NCI-H2227 treated with DMSO at 0.1 percent for 48 hours (cell line): ENCODE data around the gene GH1.
"Not testable (repeated sequence)": the region's sequence is repeated elsewhere in the genome, so short reads cannot be mapped to it uniquely, and the experiment has no call there.

Experiments used
- DNase-seq: peaks from one replicate; lab custom pipeline; 2025; lab: John Stamatoyannopoulos, UW

The GH1 gene

DNA sequence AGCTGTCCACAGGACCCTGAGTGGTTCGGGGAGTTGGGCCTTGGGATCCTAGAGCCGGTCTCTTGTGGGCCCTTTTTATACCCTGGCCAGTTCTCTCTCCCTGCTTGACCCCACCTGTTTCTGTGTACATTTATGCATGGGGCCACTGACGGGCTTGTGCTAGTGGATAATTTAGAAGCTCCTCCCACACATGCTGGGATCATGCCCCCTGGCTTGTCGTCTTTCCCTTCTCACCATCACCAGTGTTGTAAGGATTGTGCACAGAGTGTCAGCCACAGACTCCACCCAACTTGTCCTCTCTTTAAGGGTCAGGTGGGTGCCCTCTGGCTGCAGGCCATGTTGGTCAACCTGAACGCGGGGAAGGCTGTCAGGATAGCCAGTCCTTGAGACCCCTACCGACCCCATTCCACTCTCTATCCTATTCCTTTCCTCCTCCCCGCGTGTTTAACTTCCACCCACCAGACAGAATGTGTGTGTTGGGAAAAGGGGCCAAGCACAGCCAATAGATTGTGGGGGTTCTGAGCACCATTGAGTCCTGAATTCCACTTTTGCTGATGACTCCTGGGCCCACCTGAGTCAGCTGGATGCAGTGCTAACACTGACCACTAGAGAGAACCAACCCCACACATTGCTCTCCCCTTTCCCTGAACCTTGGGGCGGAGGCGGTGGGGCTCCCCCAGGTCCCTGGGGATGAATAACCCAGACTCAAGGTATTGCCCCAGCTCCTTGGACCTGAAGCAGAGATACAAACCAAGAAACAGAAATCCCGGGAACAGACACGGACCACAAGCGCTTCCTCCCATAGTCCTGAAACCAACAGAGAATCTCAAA is 21.9 kb downstream of the GH1 start, which contains the start of gene CSH1:
Gene CSH1, minus strand, starts transcription at position 51 of the 831 bp plus-strand sequence. CDS start 63 bp downstream, outside the sequence.
- not testable (repeated sequence) for DNase-seq

GRCh38 chr17:63894821-63895220 is 23.8 kb downstream of the GH1 start:
- DNase-seq: not testable (repeated sequence)

DNA sequence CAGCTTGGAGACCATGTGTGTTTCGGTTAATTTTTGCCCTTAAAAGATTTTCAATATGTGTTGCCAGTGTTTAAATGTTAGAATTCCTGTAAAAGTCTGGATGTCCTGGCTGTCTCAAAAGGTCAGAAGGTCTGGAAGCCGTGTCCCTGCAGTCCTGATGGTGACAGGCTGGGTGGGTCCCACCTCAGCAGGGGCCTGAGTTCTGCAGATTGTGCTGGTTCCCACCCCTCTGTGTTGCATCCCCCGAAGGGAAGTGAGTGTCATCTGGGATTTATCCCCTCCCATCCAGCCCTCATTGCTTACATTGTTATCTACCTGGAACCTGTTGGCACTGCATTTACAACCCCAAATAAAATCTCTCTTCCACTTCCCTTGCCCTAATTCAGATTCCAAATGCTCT is 24.6 kb downstream of the GH1 start:
- not testable (repeated sequence) for DNase-seq

DNA sequence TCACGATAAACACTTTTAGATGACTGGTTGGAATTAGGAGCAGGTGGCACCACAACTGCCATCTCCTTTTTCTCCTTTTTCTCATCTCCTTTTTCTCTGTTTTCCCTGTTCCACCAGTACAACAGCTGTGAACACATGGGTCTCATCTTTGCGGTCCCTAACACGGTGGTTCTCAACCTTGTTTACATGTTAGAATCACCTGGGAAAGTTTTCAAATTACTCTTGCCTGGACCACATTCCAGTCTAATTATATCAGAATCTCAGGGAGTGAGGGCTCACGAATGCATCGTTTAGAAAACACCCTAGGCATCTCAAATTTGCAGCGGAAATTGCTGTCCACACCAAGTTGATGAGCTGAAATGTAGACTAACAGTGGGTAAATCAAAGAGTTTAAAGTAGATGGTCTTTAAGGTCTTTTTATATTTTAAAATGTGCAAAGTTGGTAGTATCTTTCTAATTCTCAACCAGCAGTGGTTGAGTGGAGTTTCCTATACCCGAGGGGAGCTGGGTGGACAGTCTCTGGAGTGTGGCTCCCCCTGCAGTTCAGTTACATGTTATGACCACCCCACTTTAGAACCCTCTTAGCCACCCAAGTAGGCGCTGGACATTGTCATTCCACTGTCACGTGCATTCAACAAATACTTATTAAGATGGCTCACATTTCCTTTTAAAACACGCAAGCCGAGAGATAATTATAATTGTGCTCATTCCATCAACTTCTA is 26.2 kb downstream of the GH1 start:
- DNase-seq: not testable (repeated sequence)

GRCh38 chr17:63889026-63889848 is 29.4 kb downstream of the GH1 start:
- DNase-seq: not testable (repeated sequence)

GRCh38 chr17:63885119-63885518 is 33.5 kb downstream of the GH1 start:
- DNase-seq: not testable (repeated sequence)

GRCh38 chr17:63882626-63883126 is 36.0 kb downstream of the GH1 start:
- not testable (repeated sequence) for DNase-seq

GRCh38 chr17:63881935-63882601 is 36.6 kb downstream of the GH1 start, which contains the start of gene GH2:
Gene GH2, minus strand, starts transcription at chr17:63881944. Its CDS starts 143 bp downstream, at chr17:63881801.
- no peak for DNase-seq

- not testable (repeated sequence) for DNase-seq
Measured at GRCh38 chr17:63881337-63881736, 37.3 kb downstream of the GH1 start.

GRCh38 chr17:63880706-63881105 is 37.9 kb downstream of the GH1 start:
- DNase-seq: no peak

- not testable (repeated sequence) for DNase-seq
Measured at GRCh38 chr17:63878413-63878812, 40.2 kb downstream of the GH1 start.

- not testable (repeated sequence) for DNase-seq
Measured at GRCh38 chr17:63874693-63875092, 43.9 kb downstream of the GH1 start.

- not testable (repeated sequence) for DNase-seq
Measured at GRCh38 chr17:63874061-63874626, 44.5 kb downstream of the GH1 start.

GRCh38 chr17:63873577-63873976 is 45.1 kb downstream of the GH1 start, which contains the start of gene CSH2:
Gene CSH2, minus strand, starts transcription at chr17:63873677. Its CDS starts 63 bp downstream, at chr17:63873614.
- DNase-seq: not testable (repeated sequence)

DNA sequence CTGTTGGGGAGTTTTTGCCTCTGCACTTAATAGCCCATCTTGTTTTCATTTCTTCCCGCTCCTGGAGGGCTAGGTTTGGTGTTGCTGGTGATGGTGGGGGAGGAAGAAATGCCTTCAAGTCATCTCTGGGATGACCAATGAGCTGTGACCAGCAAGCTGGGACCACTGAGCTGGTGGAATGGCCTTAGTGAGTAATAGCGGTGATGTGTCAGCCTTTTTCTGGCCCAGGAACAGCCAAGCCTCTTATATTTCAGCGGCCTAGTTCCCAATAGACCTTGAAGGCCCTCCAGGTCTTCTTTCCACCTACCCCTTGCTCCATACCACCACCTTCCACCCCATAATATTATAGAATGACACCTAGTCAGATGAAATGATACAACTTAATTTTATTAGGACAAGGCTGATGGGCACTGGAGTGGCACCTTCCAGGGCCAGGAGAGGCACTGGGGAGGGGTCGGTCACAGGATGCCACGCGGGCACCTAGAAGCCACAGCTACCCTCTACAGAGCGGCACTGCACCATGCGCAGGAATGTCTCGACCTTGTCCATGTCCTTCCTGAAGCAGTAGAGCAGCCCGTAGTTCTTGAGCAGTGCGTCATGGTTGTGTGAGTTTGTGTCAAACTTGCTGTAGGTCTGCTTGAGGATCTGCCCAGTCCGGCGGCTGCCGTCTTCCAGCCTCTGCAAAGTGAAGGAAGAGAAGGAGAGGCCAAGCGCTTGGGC is 46.8 kb downstream of the GH1 start:
- DNase-seq: not testable (repeated sequence)

DNA sequence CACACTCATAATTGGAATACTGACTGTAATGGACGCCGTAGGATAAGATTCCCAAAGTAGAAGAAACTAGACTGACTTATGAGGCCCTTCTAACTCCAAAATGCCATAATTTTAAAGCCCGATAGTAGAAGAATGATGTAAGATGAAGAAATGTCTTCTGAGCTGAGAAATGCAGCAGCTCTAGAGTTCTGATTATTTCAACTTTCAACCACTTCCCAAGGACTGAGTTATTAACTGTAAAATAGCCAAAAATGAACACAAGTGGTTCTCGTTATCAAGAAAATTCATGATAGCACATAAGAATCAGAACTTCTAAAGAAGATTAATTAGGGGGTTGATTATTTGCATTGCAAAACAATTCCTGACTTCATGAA is 48.4 kb downstream of the GH1 start:
- not testable (repeated sequence) for DNase-seq

DNA sequence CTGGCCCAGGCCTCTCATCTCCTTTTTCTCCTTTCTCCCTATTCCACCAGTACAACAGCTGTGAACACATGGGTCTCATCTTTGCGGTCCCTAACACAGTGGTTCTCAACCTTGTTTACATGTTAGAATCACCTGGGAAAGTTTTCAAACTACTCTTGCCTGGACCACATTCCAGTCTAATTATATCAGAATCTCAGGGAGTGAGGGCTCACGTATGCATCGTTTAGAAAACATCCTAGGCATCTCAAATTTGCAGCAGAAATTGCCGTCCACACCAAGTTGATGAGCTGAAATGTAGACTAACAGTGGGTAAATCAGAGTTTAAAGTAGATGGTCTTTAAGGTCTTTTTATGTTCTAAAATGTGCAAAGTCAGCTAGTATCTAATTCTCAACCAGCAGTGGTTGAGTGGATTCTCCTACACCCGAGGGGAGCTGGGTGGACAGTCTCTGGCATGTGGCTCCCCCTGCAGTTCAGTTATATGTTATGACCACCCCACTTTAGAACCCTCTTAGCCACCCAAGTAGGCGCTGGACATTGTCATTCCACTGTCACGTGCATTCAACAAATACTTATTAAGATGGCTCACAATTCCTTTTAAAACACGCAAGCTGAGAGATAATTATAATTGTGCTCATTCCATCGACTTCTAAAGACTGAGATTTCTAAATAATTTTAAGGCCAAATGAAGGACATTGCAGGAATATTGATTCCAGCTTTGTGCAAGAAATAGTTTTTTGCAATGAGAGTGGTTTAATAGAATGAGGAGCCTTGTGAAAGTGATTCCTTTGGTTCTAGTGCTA is 48.9 kb downstream of the GH1 start:
- not testable (repeated sequence) for DNase-seq
